ACC112 (cell line): Measurements from ENCODE around the gene DOCK6.

Experiments used
- H2AFZ ChIP-seq: fragments of 200-600 bp; sonication (generic); one replicate; pipeline ENCODE4 v1.6.0; 2017; ENCODE audit warnings: antibody characterized with exemption, low read length; ENCODE audit not compliant: unreplicated experiment
- H3K27ac ChIP-seq: fragments of 200-600 bp; sonication (generic); 2 replicates; pipeline ENCODE4 v1.5.1; 2014; ENCODE audit warnings: low read depth, mild to moderate bottlenecking, antibody characterized with exemption, low read length, moderate library complexity
- H3K27me3 ChIP-seq: fragments of 200-600 bp; sonication (generic); 2 replicates; pipeline ENCODE4 v1.6.1; 2014; ENCODE audit warnings: mild to moderate bottlenecking, antibody characterized with exemption, low read length, moderate library complexity, mixed read lengths; ENCODE audit not compliant: insufficient read depth
- H3K36me3 ChIP-seq: fragments of 200-600 bp; sonication (generic); 2 replicates; pipeline ENCODE4 v1.6.1; 2016; ENCODE audit warnings: mild to moderate bottlenecking, antibody characterized with exemption, low read length, moderate library complexity, mixed read lengths; ENCODE audit not compliant: insufficient read depth
- H3K4me1 ChIP-seq: fragments of 200-600 bp; sonication (generic); one replicate; pipeline ENCODE4 v1.6.1; 2016; ENCODE audit warnings: low read length, mixed read lengths; ENCODE audit not compliant: insufficient read depth, unreplicated experiment, control insufficient read depth
- H3K4me3 ChIP-seq: fragments of 200-600 bp; sonication (generic); 2 replicates; pipeline ENCODE4 v1.5.1; 2014; ENCODE audit warnings: mild to moderate bottlenecking, low read depth, low read length
- H3K79me2 ChIP-seq: fragments of 200-600 bp; sonication (generic); one replicate; pipeline ENCODE4 v1.6.0; 2016; ENCODE audit warnings: low read length; ENCODE audit not compliant: control insufficient read depth, unreplicated experiment, insufficient read depth

The DOCK6 gene

DNA sequence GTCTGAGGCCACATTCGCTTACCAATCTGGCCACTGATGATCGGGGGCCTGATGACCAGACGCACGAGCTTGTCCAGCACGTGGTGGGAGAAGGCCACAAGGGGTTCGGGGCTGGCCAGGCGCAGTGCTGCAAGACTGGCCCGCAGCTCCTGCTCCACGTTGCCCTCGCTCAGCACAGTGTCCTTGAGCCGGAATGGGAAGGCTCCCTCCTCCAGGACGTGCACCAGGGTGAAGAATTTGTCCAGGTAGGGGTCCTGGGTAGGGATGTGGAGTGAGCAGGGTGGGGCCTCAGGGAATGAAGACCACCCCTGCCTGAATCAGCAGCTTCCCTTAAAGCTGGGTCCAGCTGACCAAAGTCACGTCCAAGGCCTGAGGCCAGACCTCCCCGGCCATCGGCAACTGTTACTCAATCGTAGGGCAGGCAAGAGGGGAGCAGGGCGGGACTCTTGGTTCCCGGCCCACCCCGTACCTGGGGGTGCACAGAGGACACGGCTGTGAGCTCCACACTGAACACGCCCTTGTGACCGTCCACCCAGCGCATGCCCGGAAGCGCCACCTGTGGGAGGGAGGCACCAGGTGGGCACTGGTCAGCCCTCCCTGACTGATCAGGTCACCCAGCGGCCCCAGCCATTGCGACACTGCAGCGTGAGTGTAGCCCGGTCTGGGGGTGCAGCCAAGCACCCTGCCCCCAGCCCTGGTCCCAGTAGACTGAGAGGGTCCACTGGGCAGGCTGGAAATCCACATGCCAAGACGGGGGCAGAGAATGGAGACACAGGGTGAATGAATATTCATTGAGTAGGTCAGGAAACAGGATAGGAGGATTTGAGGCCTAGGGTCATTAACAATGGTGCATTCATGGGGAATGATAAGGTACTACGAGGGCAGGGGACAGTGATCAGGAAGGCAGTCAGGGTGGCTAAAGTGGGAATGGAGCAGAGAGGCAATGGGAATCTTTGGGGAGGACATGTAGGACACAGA is 25.7 kb downstream of the DOCK6 start:
- H3K27ac ChIP-seq = no peak overlapping the region
- H3K36me3 ChIP-seq = no peaks in the 10 kb centered on the region
- no peak overlapping the region for H3K4me3 ChIP-seq
- no peaks in the 10 kb centered on the region for H3K4me1 ChIP-seq
- H3K79me2 ChIP-seq = no peaks in the 10 kb centered on the region
- no peak overlapping the region for H2AFZ ChIP-seq
- H3K27me3 ChIP-seq = no peaks in the 10 kb centered on the region

DNA sequence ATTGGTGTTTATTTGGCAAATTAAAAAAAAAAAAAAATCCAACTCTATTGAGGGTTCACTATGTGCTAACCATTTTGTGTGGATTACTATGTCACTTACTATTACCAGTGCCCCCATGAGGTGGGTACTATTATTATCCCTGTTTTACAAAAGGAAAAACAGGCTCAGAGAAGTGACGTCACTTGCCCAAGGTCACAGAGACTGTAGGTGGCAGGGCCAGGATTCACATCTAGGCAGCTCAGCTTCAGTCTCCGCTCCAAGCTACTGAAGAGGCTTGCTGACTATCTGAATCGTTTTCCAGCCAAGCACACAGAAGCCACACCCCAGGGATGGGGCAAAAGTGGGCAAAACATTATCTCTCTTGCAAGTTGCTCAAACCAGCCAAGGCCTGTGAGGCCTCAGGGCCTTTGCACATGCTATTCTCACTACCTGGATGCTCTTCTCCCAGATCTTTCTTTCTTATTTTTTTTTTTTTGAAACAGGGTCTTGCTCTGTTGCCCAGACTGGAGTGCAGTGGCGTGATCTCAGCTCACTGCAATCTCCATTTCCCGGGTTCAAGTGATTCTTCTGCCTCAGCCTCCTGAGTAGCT is 27.7 kb downstream of the DOCK6 start:
- Histone ChIP-seq H3K27ac (no peak overlapping the region), H3K27me3 (no peaks in the 10 kb centered on the region), H2AFZ (no peak overlapping the region), H3K4me1 (no peaks in the 10 kb centered on the region), H3K4me3 (no peak overlapping the region), H3K79me2 (no peaks in the 10 kb centered on the region), H3K36me3 (no peaks in the 10 kb centered on the region)

DNA sequence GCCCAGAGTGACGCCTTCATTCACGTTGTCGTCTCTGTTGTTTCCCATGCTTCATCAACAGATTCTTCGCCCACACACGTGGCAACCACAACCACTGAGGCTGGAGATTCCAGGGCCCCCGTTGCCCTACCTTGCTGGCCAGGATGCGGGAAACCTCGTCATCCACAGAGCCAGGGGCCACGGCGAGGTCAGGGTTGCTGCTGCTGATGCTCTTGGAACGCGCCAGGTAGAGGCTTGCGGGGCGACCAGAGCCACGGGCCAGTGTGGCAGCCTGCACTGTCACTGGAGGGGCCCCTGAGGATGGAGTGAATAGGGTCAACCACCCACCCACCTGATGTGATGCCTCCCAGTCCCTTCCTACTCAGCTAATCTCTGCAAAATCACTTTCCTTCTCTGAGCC is 29.3 kb downstream of the DOCK6 start:
- no peak overlapping the region for H3K4me3 ChIP-seq
- H3K27me3 ChIP-seq = no peaks in the 10 kb centered on the region
- no peak overlapping the region for H2AFZ ChIP-seq
- no peaks in the 10 kb centered on the region for H3K79me2 ChIP-seq
- H3K4me1 ChIP-seq = no peaks in the 10 kb centered on the region
- no peaks in the 10 kb centered on the region for H3K36me3 ChIP-seq
- H3K27ac ChIP-seq = no peak overlapping the region

DNA sequence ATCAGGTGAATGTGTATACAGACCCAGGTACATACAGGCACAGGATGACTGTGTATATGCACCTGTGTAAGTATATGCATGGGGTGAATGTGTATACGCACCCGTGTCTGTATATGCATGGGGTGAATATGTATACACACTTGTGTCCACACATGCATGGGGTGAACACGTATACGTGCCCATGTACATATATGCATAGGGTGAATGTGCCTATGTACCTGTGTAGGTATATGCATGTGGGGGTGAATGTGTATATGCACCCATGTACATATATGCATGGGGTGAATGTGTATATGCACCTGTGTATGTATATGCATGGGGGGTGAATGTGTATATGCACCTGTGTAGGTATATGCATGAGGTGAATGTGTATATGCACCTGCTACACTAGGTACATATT is 29.8 kb downstream of the DOCK6 start:
- H3K4me1 ChIP-seq = no peaks in the 10 kb centered on the region
- no peaks in the 10 kb centered on the region for H3K27me3 ChIP-seq
- no peak overlapping the region for H3K4me3 ChIP-seq

DNA sequence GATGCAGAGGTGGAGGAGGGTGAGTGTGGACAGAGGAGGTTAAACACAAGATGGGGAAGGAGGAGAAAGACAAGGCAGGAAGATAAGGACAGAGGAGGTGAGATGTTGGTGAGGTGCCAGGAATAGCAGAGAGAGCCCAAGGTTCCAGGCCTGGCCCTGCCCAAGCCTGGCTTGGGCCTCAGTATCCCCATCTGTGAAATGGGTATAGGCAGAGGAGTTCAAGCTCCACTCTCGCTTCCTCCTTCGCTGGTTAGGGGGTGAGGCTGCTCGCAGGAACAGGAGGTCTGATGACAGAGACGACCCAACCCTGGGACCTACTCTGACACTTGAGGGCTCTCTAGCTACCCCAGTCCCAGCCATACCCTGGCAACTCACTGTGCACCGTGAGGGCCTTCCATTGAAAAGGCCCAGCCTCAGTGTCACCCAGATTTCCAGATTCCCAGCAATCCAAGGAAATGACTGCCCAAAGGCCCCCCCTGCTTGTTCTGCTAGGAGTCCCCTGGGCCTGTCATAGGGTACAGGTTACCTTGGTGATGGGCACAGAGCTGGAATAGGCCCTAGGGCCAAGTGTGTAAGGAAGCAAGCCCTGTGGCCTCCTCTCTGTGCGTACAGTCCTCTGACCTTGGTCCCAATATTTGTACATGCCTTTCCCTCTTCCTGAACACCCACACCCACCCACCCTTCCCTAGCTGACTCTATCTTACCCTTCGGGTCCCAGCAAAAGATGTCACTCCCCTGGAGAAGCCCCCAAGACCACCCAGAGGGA is 31.5 kb downstream of the DOCK6 start:
- no peak overlapping the region for H2AFZ ChIP-seq
- no peak overlapping the region for H3K27ac ChIP-seq
- H3K36me3 ChIP-seq = no peaks in the 10 kb centered on the region

More for the DNA sequence above, 29.8 kb downstream of the DOCK6 start:
- H3K27ac ChIP-seq = no peak overlapping the region
- H3K79me2 ChIP-seq = no peaks in the 10 kb centered on the region
- no peak overlapping the region for H2AFZ ChIP-seq
- H3K36me3 ChIP-seq = no peaks in the 10 kb centered on the region

DNA sequence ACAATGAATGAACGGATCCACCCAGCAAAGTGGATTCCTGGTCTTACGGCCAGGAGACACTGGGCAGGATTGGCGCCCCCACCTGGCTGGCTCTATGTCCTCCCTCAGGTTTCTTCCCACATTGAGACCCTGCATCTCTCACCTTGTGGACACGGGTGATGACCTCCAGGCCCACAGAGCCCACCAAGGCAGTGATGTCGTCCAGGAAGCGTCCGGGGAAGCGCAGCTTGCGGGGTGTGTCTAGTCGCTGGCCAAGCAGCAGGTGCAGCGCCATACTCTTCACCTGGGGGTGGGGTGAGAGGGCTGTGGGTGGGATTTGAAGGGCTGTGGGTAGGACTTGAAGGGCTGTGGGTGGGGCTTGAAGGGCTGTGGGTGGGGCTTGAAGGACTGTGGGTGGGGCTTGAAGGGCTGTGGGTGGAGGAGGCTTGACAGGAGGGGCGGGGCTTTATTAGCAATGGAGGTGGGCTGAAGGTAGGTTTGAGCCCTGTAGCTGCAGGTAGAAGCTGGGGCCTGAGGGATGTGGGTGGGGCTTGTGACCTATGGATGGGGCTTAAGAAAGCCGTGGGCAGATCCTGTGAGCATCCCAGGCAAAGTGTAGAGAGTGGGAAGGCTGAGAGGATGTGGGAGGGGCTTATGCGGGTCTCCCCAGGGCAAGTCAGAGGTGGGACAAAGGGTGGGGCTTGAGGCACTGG is 35.0 kb downstream of the DOCK6 start:
- Histone ChIP-seq H3K27me3 (no peaks in the 10 kb centered on the region), H3K79me2 (no peaks in the 10 kb centered on the region), H3K27ac (no peak overlapping the region), H3K36me3 (0 out of 2 replicates have a peak, but pooled peaks cover under 1% of the 10 kb centered on the region), H3K4me1 (no peaks in the 10 kb centered on the region), H3K4me3 (no peak overlapping the region), H2AFZ (no peak overlapping the region)

More for the DNA sequence above, 31.5 kb downstream of the DOCK6 start:
- H3K27me3 ChIP-seq = no peaks in the 10 kb centered on the region
- H3K79me2 ChIP-seq = no peaks in the 10 kb centered on the region
- no peaks in the 10 kb centered on the region for H3K4me1 ChIP-seq
- H3K4me3 ChIP-seq = no peak overlapping the region

DNA sequence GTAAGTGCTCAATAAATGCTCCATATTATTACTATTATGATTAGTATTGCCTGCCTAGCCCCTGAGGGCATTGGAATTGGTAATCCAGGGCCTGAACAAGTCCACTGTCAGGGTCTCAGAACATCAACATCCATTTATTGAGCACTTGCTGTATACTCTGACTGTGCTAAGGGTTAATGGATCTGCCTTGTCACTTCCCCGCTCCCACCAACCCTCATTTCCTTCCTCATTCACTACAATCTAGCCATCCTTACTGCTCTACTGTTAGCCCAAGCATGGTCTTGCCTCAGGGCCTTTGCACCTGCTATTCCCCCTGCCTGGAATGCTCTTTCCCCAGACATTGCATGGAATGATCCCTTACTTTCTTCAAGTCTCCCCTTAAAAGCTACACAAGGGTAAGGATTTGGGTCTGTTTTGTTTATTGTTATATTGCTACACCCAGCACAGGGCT is 35.6 kb downstream of the DOCK6 start:
- Histone ChIP-seq H3K79me2 (no peaks in the 10 kb centered on the region), H3K4me1 (no peaks in the 10 kb centered on the region), H3K27me3 (no peaks in the 10 kb centered on the region), H3K27ac (no peak overlapping the region), H3K4me3 (no peak overlapping the region), H2AFZ (no peak overlapping the region), H3K36me3 (peaks cover 6% of the 10 kb centered on the region)

DNA sequence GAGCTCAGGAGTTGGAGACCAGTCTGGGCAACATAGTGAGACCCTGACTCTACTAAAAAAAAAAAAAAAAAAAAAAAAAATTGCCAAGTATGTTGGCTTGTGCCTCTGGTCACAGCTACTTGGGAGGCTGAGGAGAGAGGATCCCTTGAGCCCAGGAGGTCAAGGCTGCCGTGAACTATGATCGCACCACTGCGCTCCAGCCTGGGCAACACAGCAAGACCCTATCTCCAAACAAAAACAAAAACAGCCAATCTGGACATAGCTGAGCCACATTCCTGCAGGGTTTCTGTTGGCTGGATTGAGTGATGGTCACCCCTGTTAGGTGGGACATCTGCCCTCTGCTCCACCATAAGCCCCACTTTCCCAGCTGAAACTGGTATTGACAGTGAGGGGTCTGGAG is 36.5 kb downstream of the DOCK6 start:
- Histone ChIP-seq H2AFZ (no peak overlapping the region), H3K36me3 (peaks cover 14% of the 10 kb centered on the region), H3K27me3 (no peaks in the 10 kb centered on the region), H3K79me2 (no peaks in the 10 kb centered on the region), H3K27ac (no peak overlapping the region), H3K4me3 (no peak overlapping the region), H3K4me1 (no peaks in the 10 kb centered on the region)

DNA sequence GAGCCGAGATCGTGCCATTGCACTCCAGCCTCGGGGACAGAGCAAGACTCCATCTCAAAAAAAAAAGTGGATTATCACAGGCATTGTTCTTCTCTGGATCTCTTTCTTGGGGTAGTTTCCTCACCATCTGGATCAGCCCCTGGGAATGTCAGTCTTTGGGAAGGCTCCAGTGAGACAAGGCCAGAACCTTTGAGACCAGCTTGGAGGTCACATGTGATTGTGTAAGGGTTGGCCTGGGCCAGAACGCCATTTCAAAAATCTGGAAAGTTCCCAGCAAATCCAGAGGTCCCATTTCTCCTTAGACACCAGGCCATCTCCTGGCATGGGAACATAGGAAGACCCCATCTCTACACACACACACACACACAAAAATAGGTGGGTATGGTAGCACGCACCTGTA is 37.2 kb downstream of the DOCK6 start:
- H3K27ac ChIP-seq = no peak overlapping the region
- H3K36me3 ChIP-seq = peaks cover 14% of the 10 kb centered on the region
- no peaks in the 10 kb centered on the region for H3K4me1 ChIP-seq
- H3K79me2 ChIP-seq = no peaks in the 10 kb centered on the region
- no peaks in the 10 kb centered on the region for H3K27me3 ChIP-seq
- no peak overlapping the region for H3K4me3 ChIP-seq
- no peak overlapping the region for H2AFZ ChIP-seq

DNA sequence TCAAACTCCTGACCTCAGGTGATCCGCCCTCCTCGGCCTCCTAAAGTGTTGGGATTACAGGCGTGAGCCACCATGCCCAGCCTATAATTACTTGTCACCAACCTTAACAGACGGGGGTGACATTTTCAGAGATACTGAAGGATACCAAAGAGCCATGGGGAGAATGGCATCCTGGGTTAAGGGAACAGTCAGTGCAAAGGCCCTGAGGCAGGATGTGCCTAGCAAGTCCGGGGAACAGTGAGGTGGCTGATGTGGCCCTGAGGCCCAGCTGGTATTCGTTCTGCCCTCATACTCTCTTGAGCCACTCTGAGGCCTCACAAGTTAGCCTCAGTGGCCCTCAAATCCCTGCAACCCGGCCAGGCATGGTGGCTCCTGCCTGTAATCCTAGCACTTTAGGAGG is 37.9 kb downstream of the DOCK6 start:
- no peaks in the 10 kb centered on the region for H3K27me3 ChIP-seq
- H3K4me1 ChIP-seq = no peaks in the 10 kb centered on the region
- H2AFZ ChIP-seq = no peak overlapping the region
- peaks cover 14% of the 10 kb centered on the region for H3K36me3 ChIP-seq
- no peak overlapping the region for H3K27ac ChIP-seq
- no peaks in the 10 kb centered on the region for H3K79me2 ChIP-seq
- no peak overlapping the region for H3K4me3 ChIP-seq
